ENCODE data around the gene CFAP298. TPM values are rescaled to one million over a fixed set of nuclear protein-coding genes. Genes with fewer than 3 reads are reported as not detected.

CFAP298 gene
- total and polyA plus RNA-seq, 2 of the 13 experiments (the other 11 are each of a cell fraction or from before 2014, with no cell fraction given), result 21.2 to 62.2 TPM

DNA sequence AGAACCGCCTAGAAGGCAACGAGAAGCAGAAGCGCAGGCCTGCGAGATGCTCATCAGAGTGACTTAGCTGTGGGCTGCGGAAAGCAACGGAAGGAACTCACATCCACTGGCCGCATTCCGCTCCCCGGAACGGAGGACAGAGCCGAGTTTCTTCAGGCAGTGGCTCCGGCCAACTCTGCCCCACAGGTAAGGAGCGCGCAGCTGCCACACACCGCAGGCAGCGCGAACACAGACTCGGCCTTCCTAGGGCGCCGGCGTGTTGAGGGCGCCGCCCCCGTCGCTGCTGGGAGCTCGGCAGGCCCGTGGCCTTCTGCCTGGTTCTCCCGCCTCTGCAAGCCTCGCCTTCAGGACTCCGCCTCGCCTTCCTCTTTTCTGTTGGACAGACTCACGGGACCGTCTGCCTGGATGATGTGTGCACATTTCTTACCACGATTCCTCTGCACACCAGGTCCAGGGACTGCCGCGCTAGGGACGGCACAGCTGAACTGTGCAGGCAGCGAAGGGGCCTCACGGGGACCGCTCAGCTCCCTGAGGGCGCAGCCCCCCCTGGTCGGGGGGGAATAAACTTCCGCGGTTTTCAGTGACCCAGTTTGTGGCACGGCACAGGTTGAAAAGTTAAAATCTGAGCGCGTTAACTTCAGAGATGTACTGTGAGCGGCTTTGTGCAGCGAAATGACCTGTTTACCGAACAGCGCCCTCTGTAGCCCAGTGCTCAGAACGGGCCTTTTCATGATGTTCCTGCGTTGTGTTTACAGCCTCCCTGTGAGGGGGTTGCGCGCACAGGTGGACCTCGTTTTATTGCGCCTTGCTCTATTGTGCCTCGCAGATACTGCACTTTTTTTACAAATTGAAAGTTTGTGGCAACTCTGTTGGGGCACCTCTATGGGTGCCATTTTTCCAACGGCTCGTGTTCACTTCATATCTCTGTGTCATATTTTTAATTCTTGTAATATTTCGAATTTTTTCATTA is 42.6 kb downstream of the CFAP298 start (continued):
- peak; percentile 57 for TF ChIP-seq STAG1 (CRISPR knock-in tag; IDR thresholded peaks at IDR 0.05)
- peak; percentile 67; the same call in 1 of the 2 replicates for TF ChIP-seq ZNF138 (CRISPR knock-in tag; IDR thresholded peaks at IDR 0.05; ENCODE audit: low read depth)
- peak; percentile 84 for TF ChIP-seq ARNT2 (CRISPR knock-in tag; IDR thresholded peaks at IDR 0.05; ENCODE audit: low read depth)
- TF ChIP-seq, protein P1, sequence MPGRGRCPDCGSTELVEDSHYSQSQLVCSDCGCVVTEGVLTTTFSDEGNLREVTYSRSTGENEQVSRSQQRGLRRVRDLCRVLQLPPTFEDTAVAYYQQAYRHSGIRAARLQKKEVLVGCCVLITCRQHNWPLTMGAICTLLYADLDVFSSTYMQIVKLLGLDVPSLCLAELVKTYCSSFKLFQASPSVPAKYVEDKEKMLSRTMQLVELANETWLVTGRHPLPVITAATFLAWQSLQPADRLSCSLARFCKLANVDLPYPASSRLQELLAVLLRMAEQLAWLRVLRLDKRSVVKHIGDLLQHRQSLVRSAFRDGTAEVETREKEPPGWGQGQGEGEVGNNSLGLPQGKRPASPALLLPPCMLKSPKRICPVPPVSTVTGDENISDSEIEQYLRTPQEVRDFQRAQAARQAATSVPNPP (CRISPR knock-in tag; IDR thresholded peaks at IDR 0.05), result 0 out of 2 replicates have a peak, but pooled peaks have one; percentile 60
- peak; percentile 28; the same call in 1 of the 2 replicates for TF ChIP-seq ZNF335 (CRISPR knock-in tag; IDR thresholded peaks at IDR 0.05)
- 0 out of 2 replicates have a peak, but pooled peaks have one; percentile 24 for TF ChIP-seq ZSCAN25 (CRISPR knock-in tag; IDR thresholded peaks at IDR 0.05)
- TF ChIP-seq MEIS2 (CRISPR knock-in tag; IDR thresholded peaks at IDR 0.05), result 0 out of 2 replicates have a peak, but pooled peaks have one; percentile 45
- TF ChIP-seq PAX8 (CRISPR knock-in tag; IDR thresholded peaks at IDR 0.05; ENCODE audit: borderline replicate concordance), result no peak
- TF ChIP-seq, protein P2, sequence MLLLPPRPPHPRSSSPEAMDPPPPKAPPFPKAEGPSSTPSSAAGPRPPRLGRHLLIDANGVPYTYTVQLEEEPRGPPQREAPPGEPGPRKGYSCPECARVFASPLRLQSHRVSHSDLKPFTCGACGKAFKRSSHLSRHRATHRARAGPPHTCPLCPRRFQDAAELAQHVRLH (CRISPR knock-in tag; IDR thresholded peaks at IDR 0.05; ENCODE audit: borderline replicate concordance, low read depth), result 0 out of 2 replicates have a peak, but pooled peaks have one; percentile 19
- TF ChIP-seq MAZ (IDR thresholded peaks at IDR 0.05; ENCODE audit: borderline replicate concordance, low read depth, low read length), result no peak
- peak; percentile 85 for TF ChIP-seq MAZ (CRISPR knock-in tag; IDR thresholded peaks at IDR 0.05; ENCODE audit: low read depth)
- TF ChIP-seq STAT5B (CRISPR knock-in tag; IDR thresholded peaks at IDR 0.05), result no peak
- peak; percentile 66; the same call in 1 of the 2 replicates for TF ChIP-seq BRD4 (CRISPR knock-in tag; IDR thresholded peaks at IDR 0.05)
- peak; percentile 49; the same call in 1 of the 2 replicates for TF ChIP-seq MTF2 (CRISPR knock-in tag; IDR thresholded peaks at IDR 0.05; ENCODE audit: borderline replicate concordance)
- no peak for TF ChIP-seq ZBTB20 (CRISPR knock-in tag; IDR thresholded peaks at IDR 0.05; ENCODE audit: borderline replicate concordance, low read depth)
- TF ChIP-seq ZNF205 (CRISPR knock-in tag; IDR thresholded peaks at IDR 0.05), result peak; percentile 57
- no peak; the same call in 1 of the 2 replicates for TF ChIP-seq ARHGAP35 (CRISPR knock-in tag; IDR thresholded peaks at IDR 0.05; ENCODE audit: borderline replicate concordance)
- TF ChIP-seq ASH2L (IDR thresholded peaks at IDR 0.05; ENCODE audit: insufficient read length, low read depth, low read length), result peak; percentile 75
- TF ChIP-seq RORA (CRISPR knock-in tag; IDR thresholded peaks at IDR 0.05), result no peak
- TF ChIP-seq, protein P3, sequence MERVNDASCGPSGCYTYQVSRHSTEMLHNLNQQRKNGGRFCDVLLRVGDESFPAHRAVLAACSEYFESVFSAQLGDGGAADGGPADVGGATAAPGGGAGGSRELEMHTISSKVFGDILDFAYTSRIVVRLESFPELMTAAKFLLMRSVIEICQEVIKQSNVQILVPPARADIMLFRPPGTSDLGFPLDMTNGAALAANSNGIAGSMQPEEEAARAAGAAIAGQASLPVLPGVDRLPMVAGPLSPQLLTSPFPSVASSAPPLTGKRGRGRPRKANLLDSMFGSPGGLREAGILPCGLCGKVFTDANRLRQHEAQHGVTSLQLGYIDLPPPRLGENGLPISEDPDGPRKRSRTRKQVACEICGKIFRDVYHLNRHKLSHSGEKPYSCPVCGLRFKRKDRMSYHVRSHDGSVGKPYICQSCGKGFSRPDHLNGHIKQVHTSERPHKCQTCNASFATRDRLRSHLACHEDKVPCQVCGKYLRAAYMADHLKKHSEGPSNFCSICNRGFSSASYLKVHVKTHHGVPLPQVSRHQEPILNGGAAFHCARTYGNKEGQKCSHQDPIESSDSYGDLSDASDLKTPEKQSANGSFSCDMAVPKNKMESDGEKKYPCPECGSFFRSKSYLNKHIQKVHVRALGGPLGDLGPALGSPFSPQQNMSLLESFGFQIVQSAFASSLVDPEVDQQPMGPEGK (CRISPR knock-in tag; IDR thresholded peaks at IDR 0.05), result peak; percentile 43; the same call in 1 of the 2 replicates
- TF ChIP-seq FOSL1 (CRISPR knock-in tag; IDR thresholded peaks at IDR 0.05; ENCODE audit: borderline replicate concordance), result peak; percentile 29; the same call in 1 of the 2 replicates
- TF ChIP-seq, protein P4, sequence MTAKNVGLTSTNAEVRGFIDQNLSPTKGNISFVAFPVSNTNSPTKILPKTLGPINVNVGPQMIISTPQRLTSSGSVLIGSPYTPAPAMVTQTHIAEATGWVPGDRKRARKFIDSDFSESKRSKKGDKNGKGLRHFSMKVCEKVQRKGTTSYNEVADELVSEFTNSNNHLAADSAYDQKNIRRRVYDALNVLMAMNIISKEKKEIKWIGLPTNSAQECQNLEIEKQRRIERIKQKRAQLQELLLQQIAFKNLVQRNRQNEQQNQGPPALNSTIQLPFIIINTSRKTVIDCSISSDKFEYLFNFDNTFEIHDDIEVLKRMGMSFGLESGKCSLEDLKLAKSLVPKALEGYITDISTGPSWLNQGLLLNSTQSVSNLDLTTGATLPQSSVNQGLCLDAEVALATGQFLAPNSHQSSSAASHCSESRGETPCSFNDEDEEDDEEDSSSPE (CRISPR knock-in tag; IDR thresholded peaks at IDR 0.05), result peak; percentile 79
- TF ChIP-seq ZNF747 (CRISPR knock-in tag; IDR thresholded peaks at IDR 0.05; ENCODE audit: borderline replicate concordance), result 0 out of 2 replicates have a peak, but pooled peaks have one; percentile 65
- no peak for TF ChIP-seq SUZ12 (IDR thresholded peaks at IDR 0.05; ENCODE audit: low read depth, low read length)
- no peak for TF ChIP-seq KLF9 (CRISPR knock-in tag; IDR thresholded peaks at IDR 0.05; ENCODE audit: low read depth)

All from HepG2 (cell line).